NCI-H2196 (cell line): ENCODE results near the gene CENPP.
"Not testable (repeated sequence)": the region's sequence is repeated elsewhere in the genome, so short reads cannot be mapped to it uniquely, and the experiment has no call there.

Experiments used
- DNase-seq: peaks from one replicate; lab custom pipeline; 2025; ENCODE audit not compliant: unreplicated experiment; lab: John Stamatoyannopoulos, UW

CENPP gene

GRCh38 chr9:92589923-92590322 is 264.2 kb downstream of the CENPP start:
- DNase-seq = no peak

GRCh38 chr9:92590377-92590776 is 264.6 kb downstream of the CENPP start:
- no peak for DNase-seq

- no peak for DNase-seq
Observed at GRCh38 chr9:92592537-92592936, 266.8 kb downstream of the CENPP start.

GRCh38 chr9:92592946-92593861 is 267.5 kb downstream of the CENPP start:
- no peak for DNase-seq

GRCh38 chr9:92595075-92595474 is 269.3 kb downstream of the CENPP start:
- DNase-seq = not testable (repeated sequence)

GRCh38 chr9:92595930-92596329 is 270.2 kb downstream of the CENPP start:
- DNase-seq = no peak

GRCh38 chr9:92598382-92598781 is 272.6 kb downstream of the CENPP start:
- DNase-seq = no peak

- DNase-seq = no peak
Observed at GRCh38 chr9:92599938-92600461, 274.2 kb downstream of the CENPP start.

GRCh38 chr9:92600462-92601261 is 274.9 kb downstream of the CENPP start:
- no peak for DNase-seq

- no peak for DNase-seq
Observed at GRCh38 chr9:92601451-92601850, 275.7 kb downstream of the CENPP start.

GRCh38 chr9:92602413-92602812 is 276.7 kb downstream of the CENPP start:
- DNase-seq = no peak

GRCh38 chr9:92603100-92603499 is 277.3 kb downstream of the CENPP start:
- DNase-seq = no peak

- no peak for DNase-seq
Observed at GRCh38 chr9:92603990-92604389, 278.2 kb downstream of the CENPP start.

- DNase-seq = no peak
Observed at GRCh38 chr9:92605224-92605623, 279.5 kb downstream of the CENPP start.

GRCh38 chr9:92607088-92607487 is 281.3 kb downstream of the CENPP start:
- DNase-seq = peak; percentile 31

- peak; percentile 36 for DNase-seq
Observed at GRCh38 chr9:92607773-92608172, 282.0 kb downstream of the CENPP start.

- DNase-seq = no peak
Observed at GRCh38 chr9:92608241-92608908, 282.6 kb downstream of the CENPP start.

- DNase-seq = no peak
Observed at GRCh38 chr9:92608909-92609445, 283.2 kb downstream of the CENPP start.

GRCh38 chr9:92610470-92611420 is 285.0 kb downstream of the CENPP start:
- no peak for DNase-seq
